H4 (cell line): Measurements from ENCODE around the gene GPR142. TPM values are rescaled to one million over a fixed set of nuclear protein-coding genes. Genes with fewer than 3 reads are reported as not detected.

Experiments used
- DNase-seq: peaks from one replicate; pipeline ENCODE4 v3.0.0-alpha.2; 2015; ENCODE audit warnings: low spot score
- total RNA-seq: library from RNA; depleted of rRNA; stranded (reverse); fragments of >200 nt; shearing (Covaris generic); gene quantifications from 2 replicates; pipeline ENCODE4 v1.2.3, GENCODE V29; 2014

The GPR142 gene
- total RNA-seq, 1 experiment from 2014 or later = not detected

- DNase-seq = no peak
Measured at GRCh38 chr17:74369665-74370490, 2.6 kb downstream of the GPR142 start.

DNA sequence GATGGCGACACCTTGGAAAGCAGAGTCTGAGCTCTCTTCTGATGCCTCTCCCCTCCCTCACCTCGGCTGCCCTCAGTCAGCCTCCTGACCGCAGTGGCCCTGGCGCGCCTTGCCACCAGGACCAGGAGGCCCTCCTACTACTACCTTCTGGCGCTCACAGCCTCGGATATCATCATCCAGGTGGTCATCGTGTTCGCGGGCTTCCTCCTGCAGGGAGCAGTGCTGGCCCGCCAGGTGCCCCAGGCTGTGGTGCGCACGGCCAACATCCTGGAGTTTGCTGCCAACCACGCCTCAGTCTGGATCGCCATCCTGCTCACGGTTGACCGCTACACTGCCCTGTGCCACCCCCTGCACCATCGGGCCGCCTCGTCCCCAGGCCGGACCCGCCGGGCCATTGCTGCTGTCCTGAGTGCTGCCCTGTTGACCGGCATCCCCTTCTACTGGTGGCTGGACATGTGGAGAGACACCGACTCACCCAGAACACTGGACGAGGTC is 4.4 kb downstream of the GPR142 start:
- DNase-seq = no peak

DNA sequence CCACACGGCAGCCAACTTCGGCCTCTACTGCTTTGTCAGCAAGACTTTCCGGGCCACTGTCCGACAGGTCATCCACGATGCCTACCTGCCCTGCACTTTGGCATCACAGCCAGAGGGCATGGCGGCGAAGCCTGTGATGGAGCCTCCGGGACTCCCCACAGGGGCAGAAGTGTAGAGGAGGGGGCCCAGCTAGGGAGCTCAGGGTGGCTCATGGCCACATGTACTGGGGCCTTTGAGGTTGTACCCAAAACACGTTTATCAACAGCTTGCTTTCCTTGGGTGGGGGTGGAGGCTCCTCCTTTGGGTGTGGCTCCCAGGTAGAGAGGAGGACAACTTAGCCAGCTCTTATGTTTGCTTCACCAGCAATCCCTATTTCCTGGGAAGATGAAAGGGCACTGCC is 5.1 kb downstream of the GPR142 start:
- DNase-seq = no peak

- DNase-seq = no peak
Measured at GRCh38 chr17:74373838-74374606, 6.7 kb downstream of the GPR142 start.

GRCh38 chr17:74374858-74375257 is 7.6 kb downstream of the GPR142 start:
- no peak for DNase-seq

- DNase-seq = peak; percentile 88
Measured at GRCh38 chr17:74379495-74380085, 12.3 kb downstream of the GPR142 start.

DNA sequence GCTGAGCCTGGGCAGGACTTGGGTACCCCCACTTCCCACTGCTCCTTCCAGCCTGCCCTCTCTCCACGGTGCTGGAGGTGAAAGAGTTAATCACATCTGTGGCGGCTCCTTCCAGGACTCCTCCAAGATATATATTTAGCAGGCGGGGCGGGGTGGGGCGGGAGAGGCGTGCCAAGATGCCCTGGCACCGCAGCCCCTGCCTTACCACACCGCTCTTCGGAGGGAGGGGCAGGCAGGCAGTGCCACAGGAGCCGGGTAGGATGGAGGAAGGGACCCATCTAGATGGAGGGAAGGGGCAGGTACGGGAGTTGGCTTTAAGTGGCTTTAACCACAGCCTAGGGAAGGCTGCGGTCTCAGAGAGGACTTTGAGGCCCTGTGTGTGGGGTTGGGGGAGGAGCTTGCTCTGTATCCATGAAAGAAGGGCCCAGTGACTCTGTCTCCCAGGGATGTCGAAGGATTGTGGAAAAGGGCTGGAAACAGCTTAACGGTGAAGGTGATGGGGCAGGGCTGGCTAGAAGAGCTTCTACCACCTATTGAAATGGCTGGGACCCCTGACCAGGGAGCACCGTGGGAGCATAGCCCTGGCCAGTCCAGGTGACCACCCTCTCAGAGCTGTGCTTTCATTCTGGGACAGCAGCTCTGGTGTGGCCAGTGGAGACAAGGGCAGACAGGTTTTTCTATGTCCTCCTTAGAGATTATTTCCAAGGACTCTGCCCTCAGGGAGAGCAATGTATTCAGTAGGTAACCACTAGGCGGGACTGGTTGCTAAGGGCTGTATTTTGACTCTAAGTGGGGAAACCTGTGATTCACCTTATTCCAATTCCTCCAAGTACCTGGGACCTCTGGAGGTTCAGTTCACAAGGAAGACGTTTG is 13.0 kb downstream of the GPR142 start:
- peak; percentile 86 for DNase-seq

GRCh38 chr17:74380959-74381808 is 13.9 kb downstream of the GPR142 start:
- no peak for DNase-seq

- DNase-seq = no peak
Measured at GRCh38 chr17:74383141-74383540, 15.8 kb downstream of the GPR142 start.

DNA sequence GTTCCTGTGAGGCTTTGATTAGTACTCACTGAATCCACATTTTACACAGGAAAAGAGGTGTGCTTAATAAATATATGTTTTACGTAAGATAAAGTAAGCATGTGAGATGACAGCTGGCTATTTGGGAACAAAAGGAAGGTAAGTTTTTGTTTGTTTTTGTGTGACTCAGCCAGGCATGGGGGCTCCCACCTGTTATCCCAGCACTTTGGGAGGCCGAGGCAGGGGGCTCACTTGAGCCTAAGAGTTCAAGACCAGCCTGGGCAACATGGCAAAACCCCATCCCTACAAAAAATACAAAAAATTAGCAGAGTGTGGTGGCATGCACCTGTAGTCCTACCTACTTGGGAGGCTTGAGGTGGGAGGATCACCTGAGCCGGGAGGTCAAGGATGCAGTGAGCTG is 17.9 kb downstream of the GPR142 start:
- DNase-seq = no peak

DNA sequence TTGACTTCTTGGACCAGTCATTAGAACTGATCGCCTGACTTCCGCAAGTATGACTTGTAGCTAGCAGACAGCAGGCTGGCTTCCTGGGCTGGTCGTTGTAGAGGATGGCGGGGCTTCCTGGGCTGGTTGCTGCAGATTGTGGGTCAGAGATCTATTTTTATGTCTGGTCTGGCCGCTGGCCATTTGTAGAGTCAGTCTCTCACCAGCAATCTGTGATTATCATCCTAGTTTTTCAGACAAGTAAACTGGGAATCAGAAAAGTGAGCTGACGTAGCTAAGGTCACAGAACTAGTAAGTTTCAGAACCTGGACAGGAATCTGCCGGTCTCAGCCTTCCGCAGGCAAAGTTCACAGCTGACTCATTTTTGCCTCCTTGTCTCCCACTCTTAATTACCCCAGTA is 19.1 kb downstream of the GPR142 start:
- DNase-seq = no peak

GRCh38 chr17:74387365-74388218 is 20.3 kb downstream of the GPR142 start:
- DNase-seq = no peak

GRCh38 chr17:74389084-74389753 is 21.9 kb downstream of the GPR142 start:
- DNase-seq = no peak

DNA sequence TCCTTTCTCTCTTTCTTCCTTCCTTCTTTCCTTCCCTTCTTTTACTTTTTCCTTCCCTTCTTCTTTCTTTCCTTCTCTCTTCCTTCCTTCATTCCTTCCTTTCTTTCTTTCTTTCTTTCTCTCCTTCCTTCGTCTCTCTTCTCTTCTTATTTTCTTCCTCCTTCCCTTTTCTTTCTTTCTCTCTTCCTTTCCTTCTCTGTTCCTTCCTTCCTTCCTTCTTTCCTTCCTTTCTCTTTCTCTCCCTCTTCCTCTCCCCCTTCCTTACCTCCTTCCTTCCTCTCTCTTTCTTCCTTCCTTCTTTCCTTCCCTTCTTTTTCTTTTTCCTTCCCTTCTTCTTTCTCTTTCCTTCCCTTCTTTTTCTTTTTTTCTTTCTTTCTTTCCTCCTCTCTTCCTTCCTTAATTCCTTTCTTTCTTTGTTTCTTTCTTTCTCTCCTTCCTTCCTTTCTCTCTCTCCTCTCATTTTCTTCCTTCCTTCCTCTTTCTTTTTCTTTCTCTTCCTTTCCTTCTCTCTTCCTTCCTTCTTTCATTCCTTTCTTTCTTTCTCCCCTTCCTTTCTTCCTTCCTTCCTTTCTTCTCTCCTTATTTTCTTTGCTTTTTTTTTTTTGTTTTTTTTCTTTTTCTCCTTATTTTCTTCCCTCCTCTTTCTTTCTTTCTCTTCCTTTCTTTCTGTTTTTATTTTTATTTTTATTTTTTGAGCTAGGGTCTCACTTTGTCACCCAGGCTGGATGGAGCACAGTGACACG is 22.8 kb downstream of the GPR142 start:
- no peak for DNase-seq

DNA sequence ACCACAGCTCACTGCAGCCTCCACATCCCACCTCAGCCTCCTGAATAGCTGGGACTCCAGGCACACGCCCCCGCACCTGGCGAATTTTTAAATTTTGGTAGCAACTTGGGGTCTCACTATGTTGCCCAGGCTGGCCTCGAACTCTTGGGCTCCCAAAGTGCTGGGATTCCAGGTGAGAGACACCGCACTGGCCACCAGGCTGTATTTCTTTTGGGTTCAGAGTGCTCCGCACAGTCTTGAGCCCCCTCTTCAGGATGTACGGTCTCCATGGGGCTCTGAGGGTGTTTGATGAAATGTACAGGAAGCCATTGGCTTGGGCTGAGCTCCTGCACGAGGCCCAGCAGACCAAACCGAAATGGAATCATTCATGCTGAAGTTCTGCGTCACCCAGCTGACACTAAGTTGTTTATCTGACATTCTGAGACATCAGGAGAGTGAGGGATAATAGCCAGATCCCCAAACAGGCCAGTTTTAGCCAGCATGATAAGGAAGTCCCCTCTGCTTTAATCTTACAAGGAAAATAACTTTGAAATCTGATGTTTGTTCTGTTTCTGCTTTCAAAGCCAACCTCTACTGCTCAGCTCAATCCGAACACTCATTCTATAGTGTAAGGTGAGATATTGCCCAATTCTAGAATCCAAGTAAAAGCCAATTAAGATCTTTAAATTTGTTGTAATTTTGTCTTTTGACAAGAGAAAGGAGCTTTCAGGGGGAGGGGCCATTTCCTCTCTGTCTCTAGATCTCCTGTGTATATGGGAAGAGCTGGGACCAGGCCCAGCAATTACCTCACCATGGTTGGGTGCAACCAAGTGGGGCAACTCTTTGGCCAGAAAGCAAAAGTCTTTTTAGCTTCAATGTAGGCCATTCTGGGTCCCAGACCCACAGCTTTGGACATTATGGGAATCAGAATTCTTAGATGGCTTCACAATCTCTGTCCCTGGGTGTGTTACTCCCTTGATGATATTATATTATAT is 23.7 kb downstream of the GPR142 start:
- no peak for DNase-seq

GRCh38 chr17:74391771-74392170 is 24.5 kb downstream of the GPR142 start:
- DNase-seq = no peak

DNA sequence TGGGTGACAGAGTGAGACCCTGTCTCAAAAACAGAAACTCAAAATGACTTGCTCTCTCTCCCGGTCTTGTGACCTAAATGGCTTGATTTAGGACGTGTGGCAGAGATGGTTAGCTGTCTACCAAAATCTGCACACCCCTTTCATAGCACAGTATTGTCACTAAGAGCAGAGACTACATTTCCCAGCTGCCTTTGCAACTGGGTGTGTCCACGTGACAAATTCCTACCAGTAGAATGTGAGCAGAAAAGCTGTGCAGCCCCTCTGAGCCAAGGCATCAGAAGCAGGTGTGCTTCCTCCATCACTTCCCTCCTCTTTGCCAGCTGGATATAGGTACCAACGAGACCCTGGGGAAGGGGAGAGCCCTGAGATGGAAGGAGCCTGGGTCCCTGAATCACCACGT is 25.5 kb downstream of the GPR142 start:
- DNase-seq = no peak
